ENCODE measurements around the gene AGFG2. TPM values are rescaled to one million over a fixed set of nuclear protein-coding genes. Genes with fewer than 3 reads are reported as not detected.

AGFG2 gene
- total and polyA plus RNA-seq, 7 donors, result 17.5 to 33.0 (median 28.8) TPM

GRCh38 chr7:100566018-100566531 lies 27.1 kb downstream of the AGFG2 start:
- intact Hi-C loops (cut with DNase I), result no loop called here
- WGBS, 2 donors, result 83 to 88% methylated on average over 6 of the region's 6 CpGs

GRCh38 chr7:100567031-100567730 lies 28.2 kb downstream of the AGFG2 start:
- peaks cover 2 to 14% (median 12%) of the 10 kb centered on the region in 4 donors for H3K4me1 ChIP-seq
- whole genome bisulfite sequencing, 2 donors, result 81% methylated on average over 12 of the region's 12 CpGs
- no peak overlapping the region for H3K4me3 ChIP-seq
- peaks cover 0 to 12% (median 5%) of the 10 kb centered on the region in 4 donors for H3K36me3 ChIP-seq
- H3K27ac ChIP-seq, result no peak overlapping the region
- H3K27me3 ChIP-seq, result peaks cover 0 to 27% (median 2%) of the 10 kb centered on the region in 3 donors
- H3K9me3 ChIP-seq, result no peaks in the 10 kb centered on the region
- intact Hi-C loops (cut with DNase I), result no loop called here
- DNase-seq, result no peak
- no peak for TF ChIP-seq EP300 (IDR thresholded peaks at IDR 0.05)
- TF ChIP-seq POLR2AphosphoS5 (IDR thresholded peaks at IDR 0.05), result no peak
- no peak for TF ChIP-seq POLR2A (IDR thresholded peaks at IDR 0.05)
- no peak for TF ChIP-seq CTCF (IDR thresholded peaks at IDR 0.05)

More at GRCh38 chr7:100566018-100566531, 27.1 kb downstream of the AGFG2 start:
- no peaks in the 10 kb centered on the region for H3K9me3 ChIP-seq
- H3K27me3 ChIP-seq, result peaks cover 0 to 17% (median 2%) of the 10 kb centered on the region in 3 donors
- H3K4me1 ChIP-seq, result peaks cover 2 to 14% (median 12%) of the 10 kb centered on the region in 4 donors
- H3K36me3 ChIP-seq, result peaks cover 0 to 18% (median 5%) of the 10 kb centered on the region in 4 donors
- TF ChIP-seq CTCF (IDR thresholded peaks at IDR 0.05) (no peak), EP300 (IDR thresholded peaks at IDR 0.05) (no peak), POLR2AphosphoS5 (IDR thresholded peaks at IDR 0.05) (no peak), POLR2A (IDR thresholded peaks at IDR 0.05) (no peak)
- no peak for DNase-seq
- H3K27ac ChIP-seq, result no peak overlapping the region
- no peak overlapping the region for H3K4me3 ChIP-seq

GRCh38 chr7:100567751-100568175 lies 28.8 kb downstream of the AGFG2 start:
- no peak overlapping the region for H3K27ac ChIP-seq
- H3K4me1 ChIP-seq, result peaks cover 2 to 14% (median 12%) of the 10 kb centered on the region in 4 donors
- WGBS, 2 donors, result 36 to 42% methylated on average over 3 of the region's 3 CpGs
- no peak for DNase-seq
- no peak overlapping the region for H3K4me3 ChIP-seq
- no peaks in the 10 kb centered on the region for H3K9me3 ChIP-seq
- no peak for TF ChIP-seq POLR2AphosphoS5 (IDR thresholded peaks at IDR 0.05)
- TF ChIP-seq EP300 (IDR thresholded peaks at IDR 0.05), result no peak
- peaks cover 0 to 11% (median 2%) of the 10 kb centered on the region in 4 donors for H3K36me3 ChIP-seq
- intact Hi-C loops (cut with DNase I), result no loop called here
- H3K27me3 ChIP-seq, result peaks cover 0 to 33% (median 2%) of the 10 kb centered on the region in 3 donors

GRCh38 chr7:100568176-100568895 lies 29.3 kb downstream of the AGFG2 start:
- no peak for TF ChIP-seq EP300 (IDR thresholded peaks at IDR 0.05)
- TF ChIP-seq POLR2AphosphoS5 (IDR thresholded peaks at IDR 0.05), result no peak
- no peak for TF ChIP-seq CTCF (IDR thresholded peaks at IDR 0.05)
- TF ChIP-seq POLR2A (IDR thresholded peaks at IDR 0.05), result no peak
- WGBS, 2 donors, result 41 to 74% methylated on average over 11 of the region's 11 CpGs
- Histone ChIP-seq H3K4me3 (no peak overlapping the region), H3K27me3 (peaks cover 0 to 39% (median 2%) of the 10 kb centered on the region in 3 donors), H3K4me1 (peaks cover 2 to 14% (median 12%) of the 10 kb centered on the region in 4 donors), H3K27ac (no peak overlapping the region), H3K36me3 (peaks cover 0 to 5% (median 0%) of the 10 kb centered on the region in 4 donors), H3K9me3 (no peaks in the 10 kb centered on the region)
- DNase-seq, result no peak
- intact Hi-C loops (cut with DNase I), result no loop called here
